ENCODE results near the gene POU5F2.

The POU5F2 gene

DNA sequence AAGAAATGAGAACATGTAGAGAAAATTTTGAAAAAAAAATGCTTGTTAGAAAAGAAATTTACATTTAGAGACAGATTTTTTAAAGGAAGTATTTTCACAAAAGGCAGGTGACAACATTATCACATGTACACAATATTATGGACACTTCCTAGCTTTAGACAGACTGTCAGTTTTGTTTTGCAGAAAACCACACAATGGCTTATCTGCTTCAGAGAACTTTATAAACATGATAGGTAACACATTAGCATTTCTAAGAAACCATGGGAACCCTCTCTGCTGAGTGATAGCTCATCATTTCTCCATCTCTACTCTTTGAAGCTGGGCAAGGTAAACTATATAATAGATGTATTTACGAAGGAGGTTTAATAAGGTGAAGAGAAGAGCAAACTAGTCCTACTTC lies 25.6 kb downstream of the POU5F2 start:
- DNase-seq (ENCODE audit: low spot score) = no peak

DNA sequence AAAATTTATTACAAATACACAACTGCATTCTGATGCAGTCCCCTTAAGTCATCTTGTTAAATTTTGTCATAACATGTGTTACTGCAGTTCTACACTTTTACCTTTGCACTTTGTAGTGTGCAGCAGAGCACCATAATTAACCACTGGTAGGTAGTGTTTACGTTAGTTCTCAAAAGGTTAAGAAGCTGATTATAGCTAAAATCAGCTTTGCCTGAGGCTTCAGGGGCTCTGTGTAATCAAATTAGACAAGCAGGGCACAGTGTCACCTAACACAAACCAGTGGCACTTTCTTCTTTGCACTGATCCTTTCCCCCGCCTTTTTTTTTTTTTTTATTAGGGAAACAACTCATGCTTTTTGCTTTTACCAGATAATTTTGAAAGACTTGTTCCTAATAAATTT lies 26.1 kb downstream of the POU5F2 start:
- DNase-seq (ENCODE audit: low spot score) = no peak

DNA sequence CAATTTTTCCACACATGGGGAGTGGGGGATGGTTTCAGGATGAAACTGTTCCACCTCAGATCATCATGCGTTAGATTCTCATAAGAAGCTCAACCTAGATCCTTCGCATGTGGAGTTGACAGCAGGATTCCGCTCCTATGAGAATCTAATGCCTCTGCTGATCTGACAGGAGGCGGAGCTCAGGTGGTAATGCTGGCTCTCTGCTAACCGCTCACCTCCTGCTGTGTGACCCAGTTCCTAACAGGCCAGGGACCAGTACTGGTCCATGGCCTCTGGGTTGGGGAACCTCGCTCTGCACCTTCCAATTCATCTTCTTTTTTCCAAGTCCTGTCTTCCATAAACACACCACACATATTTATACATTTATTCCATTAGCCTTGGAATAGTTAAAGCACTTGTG lies 33.0 kb downstream of the POU5F2 start:
- DNase-seq (ENCODE audit: low spot score) = no peak

DNA sequence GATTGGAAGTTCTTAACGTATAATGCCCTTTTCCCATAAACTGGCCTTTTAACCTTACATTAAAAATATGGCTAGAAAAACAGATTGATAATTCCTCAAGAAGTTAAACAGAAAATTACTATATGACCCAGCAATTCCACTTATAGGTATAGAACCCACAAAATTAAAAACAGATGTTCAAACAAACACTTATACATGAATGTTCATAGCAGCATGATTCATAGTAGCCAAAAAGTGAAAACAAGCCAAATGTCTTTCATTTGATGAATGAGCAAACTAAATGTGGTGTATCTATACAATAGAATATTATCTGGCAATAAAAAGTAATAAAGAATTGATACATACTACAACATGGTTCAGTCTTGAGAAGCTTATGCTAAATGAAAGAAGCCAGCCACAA lies 35.5 kb downstream of the POU5F2 start:
- DNase-seq (ENCODE audit: low spot score) = no peak

DNA sequence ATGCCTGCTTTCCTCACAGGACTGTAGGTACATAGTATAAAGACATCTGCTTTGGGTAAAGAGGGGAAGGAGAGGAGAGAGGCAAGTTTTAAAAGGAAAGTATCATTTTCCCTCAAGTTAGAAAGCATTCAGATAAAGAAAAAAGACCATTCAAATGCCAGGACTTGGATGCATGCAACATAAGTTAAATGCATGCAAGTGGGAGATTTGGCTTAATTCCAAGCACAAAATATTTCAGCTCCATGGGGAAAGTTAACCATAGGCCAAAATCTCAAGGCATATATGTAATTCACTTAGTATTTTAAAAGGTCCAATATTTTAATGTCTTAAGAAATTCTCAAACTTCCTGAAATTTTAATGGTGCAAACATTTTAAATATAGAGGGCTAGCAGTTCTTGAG lies 36.4 kb downstream of the POU5F2 start:
- no peak for DNase-seq (ENCODE audit: low spot score)

DNA sequence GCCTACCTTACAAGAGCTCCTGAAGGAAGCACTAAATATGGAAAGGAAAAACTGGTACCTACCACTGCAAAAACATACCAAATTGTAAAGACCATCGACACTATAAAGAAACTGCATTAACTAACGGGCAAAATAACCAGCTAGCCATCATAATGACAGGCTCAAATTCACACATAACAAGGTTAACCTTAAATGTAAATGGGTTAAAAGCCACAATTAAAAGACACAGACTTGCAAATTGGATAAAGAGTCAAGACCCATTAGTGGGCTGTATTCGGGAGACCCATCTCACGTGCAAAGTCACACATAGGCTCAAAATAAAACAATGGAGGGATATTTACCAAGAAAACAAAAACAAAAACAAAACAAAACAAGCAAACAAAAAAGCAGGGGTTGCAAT lies 49.4 kb downstream of the POU5F2 start:
- DNase-seq (ENCODE audit: low spot score) = no peak
